ENCODE measurements around the gene SYT9. TPM values are rescaled to one million over a fixed set of nuclear protein-coding genes. Genes with fewer than 3 reads are reported as not detected.

The SYT9 gene
- total RNA-seq (2014; rRNA removed; shearing (Covaris generic)) (not detected in 2 replicates), polyA plus RNA-seq (2016; fragmentation: Nextera tagmentation; extraction: Ambion mirVana) (not detected in 2 replicates)

DNA sequence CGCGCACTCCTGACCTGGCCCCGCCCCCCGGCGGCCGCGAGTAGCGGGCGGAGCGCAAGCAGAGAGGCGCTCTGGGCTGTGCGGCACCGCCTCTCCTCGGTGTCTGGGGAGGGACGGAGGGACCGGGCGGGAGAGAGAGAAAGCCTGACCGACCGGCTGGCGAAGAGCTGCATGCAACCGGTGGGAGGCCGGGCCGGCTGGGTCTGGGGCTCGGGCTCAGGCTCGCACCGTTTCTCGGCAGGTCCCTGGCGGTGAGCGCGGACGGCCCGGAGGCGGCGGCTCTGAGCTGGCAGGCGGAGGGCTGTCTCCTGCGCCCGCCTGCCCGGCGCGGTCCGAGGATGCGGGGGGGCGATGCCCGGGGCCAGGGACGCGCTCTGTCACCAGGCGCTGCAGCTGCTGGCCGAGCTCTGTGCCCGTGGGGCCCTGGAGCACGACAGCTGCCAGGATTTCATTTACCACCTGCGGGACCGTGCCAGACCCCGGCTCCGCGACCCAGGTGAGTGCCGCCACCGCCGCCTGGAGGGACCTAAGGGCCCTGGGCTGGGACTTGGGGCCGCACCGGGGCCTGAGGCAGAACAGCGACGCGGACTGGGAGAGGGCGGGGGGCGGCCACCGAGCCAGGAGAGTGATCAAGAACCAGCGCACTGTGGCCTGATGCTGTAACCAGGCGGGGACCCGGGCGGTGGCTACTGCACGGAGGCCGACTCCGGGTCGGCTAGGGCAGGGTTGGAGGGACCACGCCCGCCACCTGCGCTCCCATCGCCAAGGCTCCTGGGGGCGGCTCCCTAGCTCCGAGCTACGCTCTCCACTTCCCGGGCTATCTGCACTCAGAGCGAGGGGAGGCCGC is at the start of gene SYT9:
Gene SYT9 (plus strand): TSS at position 69 of the 847 bp plus-strand sequence. CDS start 283 bp downstream, at position 352.
- no peaks in the 10 kb centered on the region for H3K36me3 ChIP-seq (ENCODE audit: low read depth)
- H3F3A ChIP-seq (ENCODE audit: insufficient read depth): no peaks in the 10 kb centered on the region
- peak within 1 kb of the TSS; percentile 73 for H3K4me2 ChIP-seq (ENCODE audit: unreplicated experiment)
- peak within 1 kb of the TSS; percentile 72 for H3K4me3 ChIP-seq
- H3K4me1 ChIP-seq (ENCODE audit: insufficient read depth): no peaks in the 10 kb centered on the region
- no peaks in the 10 kb centered on the region for H3K9me3 ChIP-seq (ENCODE audit: low read depth)
- H3K9me2 ChIP-seq (ENCODE audit: insufficient read depth): no peaks in the 10 kb centered on the region
- no peaks in the 10 kb centered on the region for H3K79me2 ChIP-seq (ENCODE audit: insufficient read depth)
- H3K9ac ChIP-seq: no peak within 1 kb of the TSS
- no peak within 1 kb of the TSS for H3K27ac ChIP-seq
- H2AFZ ChIP-seq: peak within 1 kb of the TSS; percentile 71
- peaks cover 35% of the 10 kb centered on the region for H3K27me3 ChIP-seq (replicated peaks; ENCODE audit: insufficient read depth)
- in situ Hi-C loops (cut with MboI): no loop called here
- DNase-seq: peak; percentile 46
- WGBS, 2 experiments (ENCODE audit: low coverage in 1 of 2, low lambda C conversion rate in 2 of 2, missing lambda C conversion rate in 2 of 2): 3 to 4% methylated on average over 40 to 59 of the region's 84 CpGs
- TF ChIP-seq EZH2 (IDR thresholded peaks at IDR 0.05; ENCODE audit: insufficient read depth, poor library complexity, severe bottlenecking): no peak
- no peak for TF ChIP-seq EZH2phosphoT487 (IDR thresholded peaks at IDR 0.05; ENCODE audit: insufficient read depth, low read depth)
- H4K20me1 ChIP-seq (ENCODE audit: insufficient read depth): no peaks in the 10 kb centered on the region

DNA sequence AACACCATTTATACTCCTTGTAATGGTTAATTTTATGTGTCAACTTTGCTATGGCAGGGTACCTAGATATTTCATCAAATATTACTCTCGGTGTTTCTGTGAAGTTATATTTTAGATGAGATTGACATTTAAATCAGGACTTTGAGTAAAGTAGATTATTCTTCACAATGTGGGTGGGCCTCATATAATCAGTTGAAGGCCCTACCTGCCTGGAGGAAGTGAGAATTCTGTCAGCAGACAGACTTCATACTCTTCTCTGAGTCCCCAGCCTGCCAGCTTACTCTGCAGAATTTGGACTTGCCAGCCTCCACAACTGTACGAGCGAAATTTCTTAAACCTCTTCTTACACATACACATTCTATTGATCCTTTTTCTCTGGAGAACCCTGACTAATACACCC is 49.3 kb upstream of the SYT9 start:
- H3K4me1 ChIP-seq (ENCODE audit: insufficient read depth): no peaks in the 10 kb centered on the region
- no peaks in the 10 kb centered on the region for H3K9me3 ChIP-seq (ENCODE audit: low read depth)
- H3F3A ChIP-seq (ENCODE audit: insufficient read depth): no peaks in the 10 kb centered on the region
- H3K4me3 ChIP-seq: no peak overlapping the region
- no peaks in the 10 kb centered on the region for H3K36me3 ChIP-seq (ENCODE audit: low read depth)
- H4K20me1 ChIP-seq (ENCODE audit: insufficient read depth): no peaks in the 10 kb centered on the region
- H3K27ac ChIP-seq: no peak overlapping the region
- WGBS, 2 experiments (ENCODE audit: low coverage in 1 of 2, low lambda C conversion rate in 2 of 2, missing lambda C conversion rate in 2 of 2): 71 to 80% methylated on average over 3 of the region's 3 CpGs
- TF ChIP-seq EZH2phosphoT487 (IDR thresholded peaks at IDR 0.05; ENCODE audit: insufficient read depth, low read depth) (no peak), EZH2 (IDR thresholded peaks at IDR 0.05; ENCODE audit: insufficient read depth, poor library complexity, severe bottlenecking) (no peak)
- H3K27me3 ChIP-seq (replicated peaks; ENCODE audit: insufficient read depth): no peaks in the 10 kb centered on the region
- in situ Hi-C loops (cut with MboI): no loop called here
- no peak overlapping the region for H3K9ac ChIP-seq
- H2AFZ ChIP-seq: no peak overlapping the region
- DNase-seq: no peak
- no peaks in the 10 kb centered on the region for H3K79me2 ChIP-seq (ENCODE audit: insufficient read depth)
- H3K4me2 ChIP-seq (ENCODE audit: unreplicated experiment): no peak overlapping the region
- H3K9me2 ChIP-seq (ENCODE audit: insufficient read depth): no peaks in the 10 kb centered on the region

DNA sequence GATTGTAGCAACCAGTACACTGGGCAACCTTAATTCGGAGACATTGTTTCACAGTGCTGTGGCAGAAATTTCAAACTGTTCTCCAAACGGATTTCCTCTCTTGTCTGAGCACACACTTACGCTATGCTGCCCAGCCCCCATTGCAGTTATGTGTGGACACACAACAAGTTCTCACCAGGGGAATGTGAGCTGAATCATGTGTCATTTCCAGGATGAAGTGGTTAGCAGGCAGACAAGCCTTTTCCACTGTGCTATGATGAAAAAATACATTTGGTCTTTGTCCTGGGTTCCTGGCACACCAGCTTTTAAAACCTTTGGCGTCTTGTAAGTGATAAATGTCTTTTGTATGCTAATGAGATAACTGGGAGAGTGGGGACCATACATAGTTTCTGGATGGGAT is 46.9 kb upstream of the SYT9 start:
- no peaks in the 10 kb centered on the region for H3K27me3 ChIP-seq (replicated peaks; ENCODE audit: insufficient read depth)
- H3K36me3 ChIP-seq (ENCODE audit: low read depth): no peaks in the 10 kb centered on the region
- no peak overlapping the region for H3K27ac ChIP-seq
- in situ Hi-C loops (cut with MboI): no loop called here
- no peak overlapping the region for H3K9ac ChIP-seq
- H2AFZ ChIP-seq: no peak overlapping the region
- H3F3A ChIP-seq (ENCODE audit: insufficient read depth): no peaks in the 10 kb centered on the region
- DNase-seq: peak; percentile 60
- H3K4me3 ChIP-seq: no peak overlapping the region
- H3K9me2 ChIP-seq (ENCODE audit: insufficient read depth): no peaks in the 10 kb centered on the region
- no peaks in the 10 kb centered on the region for H3K9me3 ChIP-seq (ENCODE audit: low read depth)
- TF ChIP-seq EZH2phosphoT487 (IDR thresholded peaks at IDR 0.05; ENCODE audit: insufficient read depth, low read depth): no peak
- TF ChIP-seq EZH2 (IDR thresholded peaks at IDR 0.05; ENCODE audit: insufficient read depth, poor library complexity, severe bottlenecking): no peak
- 13 to 16% methylated on average over 4 of the region's 4 CpGs for WGBS, 2 experiments (ENCODE audit: low coverage in 1 of 2, low lambda C conversion rate in 2 of 2, missing lambda C conversion rate in 2 of 2)
- no peaks in the 10 kb centered on the region for H4K20me1 ChIP-seq (ENCODE audit: insufficient read depth)
- no peaks in the 10 kb centered on the region for H3K79me2 ChIP-seq (ENCODE audit: insufficient read depth)
- no peaks in the 10 kb centered on the region for H3K4me1 ChIP-seq (ENCODE audit: insufficient read depth)
- no peak overlapping the region for H3K4me2 ChIP-seq (ENCODE audit: unreplicated experiment)

- Histone ChIP-seq H3K9me2 (ENCODE audit: insufficient read depth) (no peaks in the 10 kb centered on the region), H2AFZ (no peak overlapping the region), H3K4me1 (ENCODE audit: insufficient read depth) (no peaks in the 10 kb centered on the region), H3K27ac (no peak overlapping the region), H3K79me2 (ENCODE audit: insufficient read depth) (no peaks in the 10 kb centered on the region), H3K9me3 (ENCODE audit: low read depth) (no peaks in the 10 kb centered on the region), H3K9ac (no peak overlapping the region), H4K20me1 (ENCODE audit: insufficient read depth) (no peaks in the 10 kb centered on the region), H3K27me3 (replicated peaks; ENCODE audit: insufficient read depth) (no peaks in the 10 kb centered on the region), H3K4me3 (no peak overlapping the region), H3K4me2 (ENCODE audit: unreplicated experiment) (no peak overlapping the region), H3F3A (ENCODE audit: insufficient read depth) (no peaks in the 10 kb centered on the region), H3K36me3 (ENCODE audit: low read depth) (no peaks in the 10 kb centered on the region)
- in situ Hi-C loops (cut with MboI): no loop called here
- TF ChIP-seq EZH2 (IDR thresholded peaks at IDR 0.05; ENCODE audit: insufficient read depth, poor library complexity, severe bottlenecking) (no peak), EZH2phosphoT487 (IDR thresholded peaks at IDR 0.05; ENCODE audit: insufficient read depth, low read depth) (no peak)
- 75 to 76% methylated on average over 7 of the region's 7 CpGs for WGBS, 2 experiments (ENCODE audit: low coverage in 1 of 2, low lambda C conversion rate in 2 of 2, missing lambda C conversion rate in 2 of 2)
- DNase-seq: no peak
Measured at GRCh38 chr11:7208391-7208790, 43.3 kb upstream of the SYT9 start.
